Left lung (tissue), 14 donors: Measurements from ENCODE around the gene SPPL2C. TPM values are rescaled to one million over a fixed set of nuclear protein-coding genes. Genes with fewer than 3 reads are reported as not detected.
A peak's percentile ranks its signal among the peaks of the same experiment; 100 is the strongest.

Source experiments
- ATAC-seq: fragments of 200-7000 bp; cut with Tn5 transposase; one replicate; pipeline ENCODE4 v1.9.1; 2020; ENCODE audit warnings: moderate library complexity
- DNase-seq, 4 donors: peaks; one replicate each; pipeline ENCODE4 v3.0.0-alpha.2; 2013 to 2020
- H3K27ac ChIP-seq, 2 donors: fragments of 200-600 bp; sonication (generic) in 1 of 2; one replicate each; pipeline versions ENCODE4 v1.5.0 to v1.8.0; 2020 to 2021
- H3K27me3 ChIP-seq, 2 donors: fragments of 200-600 bp; sonication (generic) in 1 of 2; one replicate each; pipeline versions ENCODE4 v1.5.0 to v1.8.0; 2020 to 2021
- H3K36me3 ChIP-seq, 2 donors: fragments of 200-600 bp; sonication (generic) in 1 of 2; one replicate each; pipeline versions ENCODE4 v1.5.0 to v1.8.0; 2020 to 2021
- H3K4me1 ChIP-seq, 2 donors: fragments of 200-600 bp; one replicate each; pipeline ENCODE4 v1.8.0; 2021
- H3K4me3 ChIP-seq, 2 donors: fragments of 200-600 bp; sonication (generic) in 1 of 2; one replicate each; pipeline versions ENCODE4 v1.5.0 to v1.8.0; 2020 to 2021; ENCODE audit warnings: mild to moderate bottlenecking in 1 of 2
- H3K9me3 ChIP-seq, 2 donors: fragments of 200-600 bp; sonication (generic) in 1 of 2; one replicate each; pipeline versions ENCODE4 v1.5.0 to v1.8.0; 2020 to 2021
- intact Hi-C, 2 donors: fragments of 100-400 bp; cut with DNase I; formaldehyde crosslinking; loops; one replicate each; pipeline versions ENCODE4 v1.11.2 to v1.14.2; 2022
- long read RNA-seq, 12 donors: library from polyadenylated mRNA in 2 of 12; unstranded in 2 of 12; transcript quantifications; one replicate each; pipeline ENCODE4 v2.0.0 and lab custom pipeline, GENCODE V29; 2019 to 2026
- polyA plus RNA-seq, 6 donors: library from polyadenylated mRNA; unstranded; fragments of 120-200 nt; gene quantifications; one replicate each; pipeline ENCODE4 v1.2.1, GENCODE V29; 2013; ENCODE audit not compliant: insufficient read length in 6 of 6
- total RNA-seq, 2 donors: library from RNA; stranded (reverse); fragmentation: NEBNext Ultra II Directional; extraction: Animal tissue kit (Norgen Biotek cat#: 25700); gene quantifications; one replicate each; pipeline ENCODE4 v1.2.1, GENCODE V29; 2021
- TF ChIP-seq, protein P1 (sequence below), 2 donors: fragments of 200-600 bp; sonication (generic) in 1 of 2; IDR thresholded peaks; one replicate each; pipeline versions ENCODE4 v1.5.0 to v1.8.0; 2021; ENCODE audit warnings: antibody characterized with exemption in 2 of 2
- donor health status: DM: no; HTN: yes; CAD: no.
- donor health status: DM: no; HTN: no; CAD: no.

Gene SPPL2C
- total RNA-seq (not detected), polyA plus RNA-seq (not detected)
- long read RNA-seq, donor 1 = 0 reads
- long read RNA-seq, donor 2 = 0 reads
- long read RNA-seq, donor 3 = 0 reads
- long read RNA-seq, donor 4 = 0 reads
- long read RNA-seq, donor 5 = 0 reads
- long read RNA-seq, donor 6 = 0 reads
- long read RNA-seq, donor 7 = 0 reads
- long read RNA-seq, donor 8 = 0 reads
- long read RNA-seq, donor 9 = 0 reads
- long read RNA-seq, donor 10 = 0 reads
- long read RNA-seq, donor 11 = 0 reads
- long read RNA-seq, donor 12 = 0 reads

DNA sequence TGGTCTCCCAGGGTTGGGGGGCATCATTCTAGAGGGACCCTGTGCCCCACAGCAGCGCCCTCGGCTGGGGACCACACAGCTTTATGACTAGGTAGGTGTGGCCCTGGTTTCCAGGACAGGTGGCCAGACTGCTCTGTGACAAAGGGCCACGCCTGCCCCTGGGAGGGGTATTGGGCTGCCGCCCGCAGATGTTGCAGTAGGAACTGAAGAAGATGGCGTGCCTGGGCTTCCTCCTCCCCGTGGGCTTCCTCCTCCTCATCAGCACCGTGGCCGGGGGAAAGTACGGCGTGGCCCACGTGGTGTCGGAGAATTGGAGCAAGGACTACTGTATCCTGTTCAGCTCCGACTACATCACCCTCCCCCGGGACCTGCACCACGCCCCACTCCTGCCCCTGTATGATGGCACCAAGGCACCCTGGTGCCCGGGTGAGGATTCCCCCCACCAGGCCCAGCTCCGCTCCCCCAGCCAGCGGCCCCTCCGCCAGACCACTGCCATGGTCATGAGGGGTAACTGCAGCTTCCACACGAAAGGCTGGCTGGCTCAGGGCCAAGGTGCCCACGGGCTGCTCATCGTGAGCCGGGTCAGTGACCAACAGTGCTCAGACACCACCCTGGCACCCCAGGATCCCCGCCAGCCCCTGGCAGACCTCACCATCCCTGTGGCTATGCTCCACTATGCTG is at the start of gene SPPL2C:
TSS of gene SPPL2C (plus strand) at position 187 of the 681 bp plus-strand sequence. CDS start at position 213, 26 bp downstream.
- no peak for DNase-seq
- H3K36me3 ChIP-seq = no peaks in the 10 kb centered on the region
- H3K4me1 ChIP-seq = no peaks in the 10 kb centered on the region
- no peak for ATAC-seq
- intact Hi-C loops = no loop called here
- no peak within 1 kb of the TSS for H3K4me3 ChIP-seq
- H3K27me3 ChIP-seq = peaks cover 0 to 14% of the 10 kb centered on the region in 2 donors
- no peaks in the 10 kb centered on the region for H3K9me3 ChIP-seq
- no peak within 1 kb of the TSS for H3K27ac ChIP-seq
- TF ChIP-seq, protein P1, sequence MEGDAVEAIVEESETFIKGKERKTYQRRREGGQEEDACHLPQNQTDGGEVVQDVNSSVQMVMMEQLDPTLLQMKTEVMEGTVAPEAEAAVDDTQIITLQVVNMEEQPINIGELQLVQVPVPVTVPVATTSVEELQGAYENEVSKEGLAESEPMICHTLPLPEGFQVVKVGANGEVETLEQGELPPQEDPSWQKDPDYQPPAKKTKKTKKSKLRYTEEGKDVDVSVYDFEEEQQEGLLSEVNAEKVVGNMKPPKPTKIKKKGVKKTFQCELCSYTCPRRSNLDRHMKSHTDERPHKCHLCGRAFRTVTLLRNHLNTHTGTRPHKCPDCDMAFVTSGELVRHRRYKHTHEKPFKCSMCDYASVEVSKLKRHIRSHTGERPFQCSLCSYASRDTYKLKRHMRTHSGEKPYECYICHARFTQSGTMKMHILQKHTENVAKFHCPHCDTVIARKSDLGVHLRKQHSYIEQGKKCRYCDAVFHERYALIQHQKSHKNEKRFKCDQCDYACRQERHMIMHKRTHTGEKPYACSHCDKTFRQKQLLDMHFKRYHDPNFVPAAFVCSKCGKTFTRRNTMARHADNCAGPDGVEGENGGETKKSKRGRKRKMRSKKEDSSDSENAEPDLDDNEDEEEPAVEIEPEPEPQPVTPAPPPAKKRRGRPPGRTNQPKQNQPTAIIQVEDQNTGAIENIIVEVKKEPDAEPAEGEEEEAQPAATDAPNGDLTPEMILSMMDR (IDR thresholded peaks at IDR 0.05) = no peak

DNA sequence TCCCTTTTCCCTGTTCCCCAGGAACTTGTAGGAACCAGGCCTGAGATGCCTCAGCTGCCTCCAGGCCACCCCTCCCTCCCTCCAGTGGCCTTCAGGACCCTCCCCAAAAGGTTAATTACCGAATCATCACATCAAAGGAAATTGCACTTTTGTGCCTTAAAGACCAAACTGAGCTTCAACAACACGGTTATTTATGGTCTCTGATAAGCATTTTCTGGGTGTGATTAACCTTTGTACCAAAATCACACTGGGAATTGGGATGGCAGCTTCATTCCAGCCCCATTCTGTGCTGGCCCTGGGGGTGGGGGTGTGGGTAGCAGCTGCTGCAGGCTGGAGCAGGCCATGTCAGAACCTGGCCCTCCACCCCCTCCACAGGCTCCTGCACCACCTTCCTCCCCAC is 43.9 kb upstream of the SPPL2C start:
- no peak for ATAC-seq
- no peak overlapping the region for H3K4me3 ChIP-seq
- H3K27ac ChIP-seq = no peak overlapping the region
- no peaks in the 10 kb centered on the region for H3K9me3 ChIP-seq
- TF ChIP-seq, protein P1 (IDR thresholded peaks at IDR 0.05) = no peak
- peaks cover 0 to 88% of the 10 kb centered on the region in 2 donors for H3K27me3 ChIP-seq
- intact Hi-C loops = no loop called here
- H3K36me3 ChIP-seq = no peaks in the 10 kb centered on the region
- H3K4me1 ChIP-seq = no peaks in the 10 kb centered on the region
- DNase-seq = peak in 1 of 4 donors; percentile 28

DNA sequence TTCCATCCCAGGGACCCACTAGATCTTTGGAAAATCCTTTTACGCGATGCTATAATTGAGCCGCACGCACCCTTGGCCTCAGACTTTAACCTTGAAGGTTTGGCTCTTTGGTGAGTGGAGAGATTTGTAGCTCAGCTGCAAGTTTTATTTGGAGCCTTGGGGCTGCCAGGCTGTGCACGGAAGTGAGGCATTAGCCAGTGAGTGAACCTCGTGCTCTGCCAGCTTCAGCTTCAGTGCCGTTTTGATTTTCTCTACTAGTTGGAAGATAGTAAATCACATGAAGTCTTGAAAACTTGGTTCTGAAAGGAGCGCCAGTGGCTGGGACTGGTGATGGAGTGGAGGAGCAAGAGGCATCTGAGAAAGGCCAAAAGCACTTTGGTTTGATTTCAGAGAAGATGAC is 43.3 kb upstream of the SPPL2C start:
- Histone ChIP-seq H3K4me3 (no peak overlapping the region), H3K9me3 (no peaks in the 10 kb centered on the region), H3K4me1 (no peaks in the 10 kb centered on the region), H3K36me3 (no peaks in the 10 kb centered on the region), H3K27ac (no peak overlapping the region), H3K27me3 (peaks cover 0 to 88% of the 10 kb centered on the region in 2 donors)
- ATAC-seq (no peak), DNase-seq (peak in 1 of 4 donors; percentile 4)
- intact Hi-C loops = no loop called here
- TF ChIP-seq, protein P1 (IDR thresholded peaks at IDR 0.05) = no peak

- H3K9me3 ChIP-seq = no peaks in the 10 kb centered on the region
- intact Hi-C loops = no loop called here
- no peak overlapping the region for H3K27ac ChIP-seq
- H3K4me1 ChIP-seq = no peaks in the 10 kb centered on the region
- ATAC-seq = no peak
- H3K4me3 ChIP-seq = no peak overlapping the region
- H3K27me3 ChIP-seq = peaks cover 0 to 74% of the 10 kb centered on the region in 2 donors
- DNase-seq = no peak
- TF ChIP-seq, protein P1 (IDR thresholded peaks at IDR 0.05) = no peak
- no peaks in the 10 kb centered on the region for H3K36me3 ChIP-seq
Measured at GRCh38 chr17:45808845-45809244, 35.8 kb upstream of the SPPL2C start.

GRCh38 chr17:45809499-45809898 is 35.2 kb upstream of the SPPL2C start:
- TF ChIP-seq, protein P1 (IDR thresholded peaks at IDR 0.05) = no peak
- no peaks in the 10 kb centered on the region for H3K36me3 ChIP-seq
- no peaks in the 10 kb centered on the region for H3K9me3 ChIP-seq
- peaks cover 0 to 70% of the 10 kb centered on the region in 2 donors for H3K27me3 ChIP-seq
- DNase-seq (peak in 1 of 4 donors; percentile 64), ATAC-seq (no peak)
- no peaks in the 10 kb centered on the region for H3K4me1 ChIP-seq
- intact Hi-C loops = no loop called here
- no peak overlapping the region for H3K27ac ChIP-seq
- no peak overlapping the region for H3K4me3 ChIP-seq
